GM19438 (cell line): ENCODE measurements around the gene CAPS.

Source experiments
- ATAC-seq: cut with Tn5 transposase; IDR thresholded peaks from one replicate; pipeline ENCODE4 v1.9.1; 2021; ENCODE audit warnings: low read depth; ENCODE audit not compliant: unreplicated experiment

Gene CAPS

DNA sequence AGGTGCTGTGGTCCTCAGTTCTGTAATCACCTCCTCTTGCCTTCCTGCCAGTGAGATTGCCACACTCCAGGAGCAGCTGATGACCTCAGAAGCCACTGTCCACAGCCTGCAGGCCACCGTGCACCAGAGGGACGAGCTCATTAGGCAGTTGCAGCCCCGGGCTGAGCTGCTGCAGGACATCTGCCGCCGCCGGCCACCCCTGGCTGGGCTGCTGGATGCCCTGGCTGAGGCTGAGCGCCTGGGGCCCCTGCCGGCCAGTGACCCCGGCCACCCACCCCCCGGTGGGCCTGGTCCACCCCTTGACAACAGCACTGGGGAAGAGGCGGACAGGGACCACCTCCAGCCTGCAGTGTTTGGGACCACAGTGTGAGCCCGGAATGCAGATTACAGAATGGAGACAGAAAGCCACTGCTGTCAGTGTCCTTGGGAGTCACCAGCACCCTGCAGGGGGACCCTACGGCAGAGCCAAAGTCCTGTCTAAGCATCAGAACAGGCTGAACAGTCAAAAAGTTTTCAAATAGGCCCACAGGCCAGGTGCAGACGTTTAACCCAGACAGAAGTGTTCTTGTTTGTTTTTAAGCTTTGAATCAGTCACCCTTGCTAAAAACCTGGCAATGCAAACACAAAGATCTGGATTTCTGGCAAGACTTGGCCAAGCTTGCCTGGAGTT is 5.1 kb upstream of the CAPS start:
- ATAC-seq: no peak

DNA sequence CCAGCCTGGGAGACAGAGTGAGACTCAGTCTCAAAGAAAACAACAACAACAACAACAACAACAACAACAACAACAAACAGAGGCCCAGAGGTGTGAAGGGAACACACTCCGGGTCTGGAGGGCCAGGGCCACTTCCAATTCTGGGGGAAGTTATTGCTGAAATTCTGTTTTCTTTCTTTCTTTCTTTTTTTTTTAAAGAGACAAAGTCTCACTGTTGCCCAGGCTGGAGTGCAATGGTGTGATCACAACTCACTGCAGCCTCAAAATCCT is 3.5 kb upstream of the CAPS start:
- ATAC-seq: no peak

DNA sequence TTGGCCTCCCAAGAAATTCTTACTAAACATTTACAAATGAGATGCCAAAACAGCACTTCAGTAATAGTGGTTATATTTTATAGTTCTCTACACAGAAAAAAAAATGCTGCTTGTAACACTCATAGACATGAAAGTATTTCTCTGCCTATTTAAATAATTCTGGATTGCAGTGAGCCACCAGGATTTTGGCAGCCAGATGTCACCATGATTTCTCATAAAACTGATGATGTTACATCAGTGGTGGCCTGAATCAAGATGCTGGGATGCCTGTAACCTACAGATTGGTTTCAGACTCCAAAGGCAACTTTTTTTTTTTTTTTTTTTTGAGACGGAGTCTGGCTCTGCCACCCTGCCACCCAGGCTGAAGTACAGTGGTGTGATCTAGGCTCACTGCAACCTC is 2.7 kb upstream of the CAPS start:
- ATAC-seq: no peak

DNA sequence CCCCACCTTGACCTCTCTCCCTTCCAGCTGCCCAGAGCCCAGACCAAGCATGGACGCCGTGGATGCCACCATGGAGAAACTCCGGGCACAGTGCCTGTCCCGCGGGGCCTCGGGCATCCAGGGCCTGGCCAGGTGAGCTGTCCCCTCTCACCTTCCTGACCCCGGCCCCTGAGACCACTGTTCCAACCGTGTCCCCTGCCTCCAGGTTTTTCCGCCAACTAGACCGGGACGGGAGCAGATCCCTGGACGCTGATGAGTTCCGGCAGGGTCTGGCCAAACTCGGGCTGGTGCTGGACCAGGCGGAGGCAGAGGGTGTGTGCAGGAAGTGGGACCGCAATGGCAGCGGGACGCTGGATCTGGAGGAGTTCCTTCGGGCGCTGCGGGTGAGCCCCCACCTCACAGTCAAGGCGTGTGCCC is 312 bp downstream of the CAPS start:
- no peak for ATAC-seq

DNA sequence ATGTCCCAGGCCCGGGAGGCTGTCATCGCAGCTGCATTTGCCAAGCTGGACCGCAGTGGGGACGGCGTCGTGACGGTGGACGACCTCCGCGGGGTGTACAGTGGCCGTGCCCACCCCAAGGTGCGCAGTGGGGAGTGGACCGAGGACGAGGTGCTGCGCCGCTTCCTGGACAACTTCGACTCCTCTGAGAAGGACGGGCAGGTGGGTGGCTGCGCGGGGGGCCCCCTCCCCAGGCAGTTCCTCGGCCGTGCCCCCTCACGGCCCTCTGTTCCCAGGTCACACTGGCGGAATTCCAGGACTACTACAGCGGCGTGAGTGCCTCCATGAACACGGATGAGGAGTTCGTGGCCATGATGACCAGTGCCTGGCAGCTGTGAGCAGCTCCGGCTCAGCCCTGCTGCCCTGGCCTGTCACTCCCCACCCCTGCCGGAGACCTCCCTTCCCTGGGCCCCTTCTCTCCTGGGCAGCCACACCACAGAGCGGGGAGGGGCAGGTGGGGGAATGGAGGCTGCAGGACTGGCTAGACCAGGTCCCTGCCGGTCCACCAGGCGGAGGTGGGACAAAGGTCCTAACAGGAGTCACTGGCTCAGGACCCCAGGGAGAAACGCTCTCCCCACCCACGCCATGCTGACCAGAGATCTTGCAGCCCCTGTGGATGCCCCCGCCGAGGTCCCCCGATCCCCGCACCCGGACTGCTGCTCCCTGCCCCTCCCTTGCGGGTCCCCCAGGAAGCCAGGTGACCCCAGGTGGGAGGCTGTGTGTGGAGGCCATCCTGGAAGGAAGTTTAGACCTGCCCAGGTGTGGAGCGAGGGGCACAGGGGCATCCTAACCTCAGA is 1.1 kb downstream of the CAPS start:
- no peak for ATAC-seq

DNA sequence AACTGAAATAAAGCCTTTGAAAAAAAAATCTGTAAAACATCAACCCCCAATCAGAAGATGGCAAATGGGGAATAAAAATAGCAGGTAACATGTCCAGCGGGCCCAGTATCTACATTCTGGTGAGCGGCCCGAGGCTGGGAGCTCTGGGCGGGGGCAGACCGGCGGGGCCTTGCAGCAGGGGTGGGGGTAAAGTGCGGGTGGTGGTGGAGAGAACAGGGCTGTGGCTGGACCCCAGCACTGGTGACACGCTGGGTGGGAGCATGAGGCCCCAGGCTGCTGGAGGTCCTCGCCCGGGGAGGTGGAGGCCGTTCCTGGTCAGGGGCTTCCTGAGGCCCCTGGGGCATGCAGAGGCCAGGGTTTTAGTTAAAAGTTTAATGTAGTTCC is 1.7 kb downstream of the CAPS start:
- ATAC-seq: no peak

DNA sequence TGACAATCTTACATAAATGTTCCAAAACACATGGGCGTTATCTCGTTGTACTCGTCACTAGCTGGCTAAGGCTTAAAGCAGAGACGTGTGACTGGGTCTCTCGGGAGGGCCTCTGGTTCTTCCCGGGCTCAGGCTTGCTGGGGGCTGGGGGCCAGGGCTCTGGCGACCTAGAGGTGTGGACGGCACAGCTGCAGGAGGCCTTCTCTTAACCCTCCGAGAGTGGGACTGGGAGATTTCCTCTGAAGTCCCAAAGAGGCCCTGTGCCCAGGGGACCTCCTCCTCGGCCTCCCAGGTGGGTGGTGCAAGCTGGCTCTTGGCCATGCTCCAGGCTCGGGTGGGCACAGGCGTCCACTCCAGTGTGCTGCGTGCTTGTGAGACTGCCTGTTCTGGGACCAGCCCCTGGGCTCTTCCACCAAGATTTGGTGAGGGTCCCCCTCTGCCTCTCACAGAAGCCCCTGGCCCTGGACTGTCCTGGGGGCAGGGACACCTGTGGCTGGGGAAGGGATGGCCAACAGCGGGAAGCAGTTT is 2.2 kb downstream of the CAPS start:
- no peak for ATAC-seq

DNA sequence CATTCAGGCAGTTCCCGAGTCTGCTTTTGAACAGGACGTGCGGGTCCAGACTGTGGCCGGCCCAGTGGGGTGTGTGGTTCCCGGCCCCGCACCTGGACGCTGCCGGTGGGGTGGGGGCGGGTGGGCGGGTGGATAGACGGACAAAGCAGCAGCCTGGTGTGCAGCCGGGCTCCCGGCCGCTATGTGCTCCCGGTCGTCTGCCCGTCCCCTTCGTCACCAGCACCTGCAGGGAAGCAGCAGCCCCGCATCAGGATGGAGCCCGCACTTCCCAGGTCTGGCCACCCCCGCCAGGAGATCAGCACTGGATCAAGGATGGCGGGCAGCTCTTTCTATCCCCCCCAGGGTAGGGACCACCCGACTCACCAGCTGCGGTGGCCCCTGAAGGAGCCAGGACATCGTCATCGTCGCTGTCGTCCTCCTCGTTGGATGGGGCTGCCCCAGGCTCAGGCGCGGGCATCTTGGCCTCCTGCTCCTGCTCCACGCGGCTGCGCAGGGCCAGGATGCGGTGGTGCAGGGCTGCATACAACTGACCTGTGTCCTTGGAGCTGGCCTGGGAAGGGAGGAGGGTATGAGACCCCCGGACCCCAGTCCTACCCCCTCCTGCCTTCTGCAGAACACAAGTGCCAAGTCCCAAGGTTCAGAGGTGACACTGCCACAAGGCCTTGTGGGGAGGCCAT is 3.5 kb downstream of the CAPS start:
- ATAC-seq: no peak

DNA sequence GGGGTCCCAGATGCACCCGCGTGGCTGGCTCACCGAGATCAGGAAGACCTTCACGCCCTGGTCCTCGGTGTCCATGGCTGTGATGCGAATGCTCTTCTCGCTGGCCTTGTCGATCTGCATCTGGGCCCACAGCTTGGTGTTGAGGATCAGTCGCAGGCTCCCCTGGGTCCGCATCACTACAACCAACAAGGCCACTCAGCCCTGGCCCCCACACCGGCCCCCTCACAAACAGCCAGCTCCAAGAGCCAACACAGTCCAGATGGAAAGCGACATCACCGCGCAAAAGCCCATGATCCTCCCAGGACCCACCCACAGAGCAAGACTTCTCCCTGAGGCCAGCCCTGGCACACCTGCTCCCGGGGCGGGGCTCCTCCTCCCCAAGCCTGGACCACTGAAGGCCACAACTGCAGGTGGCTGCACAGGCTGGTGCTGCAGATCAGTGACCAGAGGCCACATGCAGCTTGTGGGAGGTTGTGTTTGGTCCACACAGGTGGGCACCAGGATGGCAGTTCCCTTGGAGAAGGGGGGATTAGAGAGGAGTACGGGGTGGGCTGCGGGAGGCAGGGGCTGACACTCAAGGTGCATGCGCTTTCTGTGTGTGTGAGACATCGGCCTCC is 4.5 kb downstream of the CAPS start:
- no peak for ATAC-seq

DNA sequence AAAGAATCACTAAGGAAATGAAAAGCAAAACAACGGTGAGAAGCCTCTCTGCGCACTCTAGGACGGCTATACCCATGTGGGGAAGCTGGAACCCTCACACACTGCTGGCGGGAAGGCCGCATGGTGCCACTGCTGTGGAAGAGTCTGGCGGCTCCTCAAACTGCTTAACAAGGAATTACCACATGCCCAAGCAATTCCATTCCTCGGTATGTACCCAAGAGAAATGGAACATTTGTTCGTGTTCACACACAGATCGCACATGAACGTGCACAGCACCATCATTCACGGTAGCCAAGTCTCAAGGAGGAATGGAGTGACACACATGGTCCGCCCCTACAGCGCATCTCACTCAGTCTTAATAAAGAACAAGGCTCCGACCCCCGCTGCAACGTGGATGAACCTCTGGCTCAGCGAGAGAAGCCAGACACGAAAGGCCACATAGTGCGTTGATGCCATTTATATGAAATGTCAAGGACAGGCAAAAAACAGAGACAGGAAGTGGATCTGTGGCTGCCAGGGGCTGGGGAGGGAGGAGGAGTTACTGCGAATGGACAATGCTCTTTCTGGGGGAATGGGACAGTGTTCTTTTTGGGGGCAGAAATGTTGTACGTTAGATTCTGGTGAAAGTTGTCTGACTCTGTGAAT is 7.6 kb downstream of the CAPS start:
- ATAC-seq: no peak

DNA sequence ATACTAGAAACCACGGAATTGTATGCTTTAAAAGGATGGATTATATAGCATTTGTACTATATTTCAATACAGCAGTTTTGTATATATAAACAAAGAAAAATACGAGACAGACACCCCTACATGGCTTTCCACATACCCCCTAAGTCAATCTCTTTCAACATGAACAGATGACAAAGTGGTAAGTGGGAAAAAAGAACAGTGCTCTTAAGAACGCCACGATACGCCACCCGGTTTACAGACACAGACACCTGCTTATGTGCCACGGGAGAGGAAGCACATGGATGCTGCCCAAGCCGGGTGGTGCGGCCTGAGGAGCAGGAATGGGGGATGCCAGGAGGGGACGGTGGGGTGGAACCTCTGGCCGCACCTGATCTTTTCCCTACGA is 8.1 kb downstream of the CAPS start:
- no peak for ATAC-seq

DNA sequence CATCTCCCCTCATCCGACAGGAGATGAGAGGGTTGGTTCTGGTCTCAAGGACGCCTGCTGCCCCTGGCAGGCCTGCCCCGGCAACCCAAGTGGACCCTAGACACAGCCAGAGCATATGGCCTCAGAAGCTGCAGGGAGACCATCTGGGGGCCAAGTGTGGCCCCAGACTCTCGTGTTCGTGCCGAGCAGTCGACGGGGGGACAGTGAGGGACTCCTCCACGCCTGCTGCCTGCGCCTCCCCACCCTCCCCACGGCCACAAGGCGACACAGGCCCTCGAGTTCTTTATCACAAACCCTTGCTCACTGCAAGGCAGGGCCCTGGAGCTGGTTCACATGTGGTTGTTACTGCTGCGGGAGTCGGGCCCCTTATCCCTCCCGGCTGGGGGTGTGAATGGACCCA is 9.3 kb downstream of the CAPS start:
- no peak for ATAC-seq

DNA sequence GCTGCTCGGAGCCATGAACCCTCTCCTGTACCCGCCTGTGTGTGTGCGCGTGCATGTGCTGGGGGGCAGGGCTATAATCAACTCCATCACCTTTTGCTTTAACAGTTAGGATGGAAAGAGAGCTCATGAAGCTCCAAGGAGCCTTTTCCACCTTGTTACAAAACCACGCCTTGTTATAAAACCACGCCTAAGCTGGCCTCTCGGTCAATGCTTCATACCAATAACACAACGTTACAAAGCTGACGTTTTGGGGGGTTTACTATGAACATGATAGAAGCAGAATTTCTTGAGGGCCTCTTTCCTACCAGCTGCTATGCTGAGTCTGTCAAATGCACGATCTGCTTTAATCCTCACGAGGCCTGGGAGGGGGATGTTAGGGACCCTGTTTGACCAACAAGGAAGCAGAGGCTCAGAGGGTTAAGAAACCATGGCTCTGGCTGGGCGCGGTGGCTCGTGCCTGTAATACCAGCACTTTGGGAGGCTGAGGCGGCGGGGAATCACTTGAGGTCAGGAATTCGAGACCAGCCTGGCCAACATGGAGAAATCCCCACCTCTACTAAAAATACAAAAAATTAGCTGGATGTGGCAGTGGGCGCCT is 11.9 kb downstream of the CAPS start:
- ATAC-seq: no peak

DNA sequence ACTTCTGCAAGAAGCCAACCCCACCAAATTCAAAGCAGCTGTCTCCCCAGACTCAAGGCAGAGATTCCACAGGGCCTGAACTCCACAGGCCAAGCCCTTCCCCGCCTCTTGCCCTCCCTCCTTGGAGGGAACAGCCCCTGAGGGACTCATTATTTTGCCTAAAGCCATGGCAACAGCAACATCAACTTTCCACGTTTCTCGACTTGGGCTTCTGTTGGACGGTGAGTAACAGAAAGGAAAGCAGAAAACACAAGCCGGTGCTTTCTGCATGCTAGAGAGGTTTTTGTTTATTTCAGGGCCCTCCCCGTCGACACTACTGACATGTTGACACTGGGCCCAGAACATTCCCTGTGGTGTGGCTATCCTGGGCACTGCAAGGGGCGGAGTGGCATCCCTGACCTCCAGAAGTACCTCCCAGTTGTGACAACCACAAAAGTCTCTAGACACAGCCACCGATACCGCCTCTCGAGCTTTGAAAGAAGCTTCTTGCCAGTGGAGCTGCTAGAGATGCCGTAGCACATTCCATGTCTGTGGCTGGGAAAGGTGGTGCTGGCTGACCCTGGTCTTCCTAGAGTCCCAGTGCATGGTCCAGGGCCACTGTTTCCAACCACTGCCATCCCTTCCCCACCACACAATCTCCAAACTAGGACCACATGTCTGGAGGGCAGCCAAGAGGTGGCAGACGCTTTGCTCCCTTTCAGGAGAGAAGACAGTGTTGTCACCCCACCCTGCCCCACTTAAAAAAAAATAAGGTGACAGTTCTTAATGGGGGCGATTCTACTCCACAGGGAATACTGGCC is 12.8 kb downstream of the CAPS start:
- no peak for ATAC-seq

DNA sequence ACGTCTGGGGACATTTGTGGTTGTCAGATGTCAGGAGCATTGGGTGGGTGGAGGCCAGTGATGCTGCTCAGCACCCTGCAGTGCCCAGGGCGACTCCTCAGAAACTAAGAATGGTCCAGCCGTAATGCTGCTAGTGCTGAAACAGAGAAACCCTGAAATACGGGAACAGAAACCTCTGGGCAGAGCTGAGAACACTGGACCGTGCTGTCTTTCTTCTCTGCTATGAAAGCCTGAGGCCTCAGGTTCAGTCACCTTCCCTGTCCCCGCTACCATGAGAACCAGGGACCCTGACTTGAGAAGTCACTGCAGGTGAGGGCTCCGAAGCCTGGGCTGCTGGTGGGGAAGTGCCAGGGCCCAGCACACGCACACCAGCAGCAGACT is 13.4 kb downstream of the CAPS start:
- ATAC-seq: no peak

DNA sequence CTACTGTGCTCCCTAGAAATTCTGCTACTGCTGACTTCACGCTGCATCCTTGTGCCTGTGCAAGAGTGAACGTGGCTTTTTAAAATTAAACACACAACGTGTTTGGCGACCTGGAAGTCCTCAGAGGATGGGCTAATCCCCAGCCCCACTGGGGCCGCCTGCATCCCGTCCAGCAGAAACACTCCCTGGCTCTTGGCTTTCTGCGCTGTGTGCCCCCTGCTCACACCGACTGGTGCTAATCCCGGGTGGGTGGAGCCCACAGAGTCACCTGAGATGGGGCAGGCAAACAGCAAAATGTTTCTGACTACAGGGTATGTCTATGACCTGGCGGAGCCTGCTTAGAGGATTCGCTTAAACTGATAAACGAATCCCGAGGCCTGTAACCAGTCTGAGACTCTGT is 15.1 kb downstream of the CAPS start:
- no peak for ATAC-seq

DNA sequence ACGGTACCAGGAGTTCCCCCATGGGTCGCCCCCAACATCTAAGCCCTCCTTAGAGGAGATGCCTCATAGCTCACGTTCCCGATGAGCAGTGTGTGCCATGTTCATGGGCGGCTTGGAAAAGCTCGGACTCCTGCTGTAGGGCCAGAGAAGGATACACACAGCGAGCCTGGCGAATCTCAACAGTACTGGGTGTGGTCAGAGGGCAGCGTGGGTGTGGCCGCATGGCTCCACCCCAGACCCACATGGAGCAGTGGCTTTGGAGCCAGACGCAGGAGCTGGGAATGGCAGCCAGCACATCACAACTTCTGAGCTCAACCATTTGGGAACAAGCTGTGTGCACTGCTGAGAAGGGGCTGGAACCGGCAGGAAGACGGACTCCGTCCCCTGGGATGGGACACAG is 15.6 kb downstream of the CAPS start:
- no peak for ATAC-seq

DNA sequence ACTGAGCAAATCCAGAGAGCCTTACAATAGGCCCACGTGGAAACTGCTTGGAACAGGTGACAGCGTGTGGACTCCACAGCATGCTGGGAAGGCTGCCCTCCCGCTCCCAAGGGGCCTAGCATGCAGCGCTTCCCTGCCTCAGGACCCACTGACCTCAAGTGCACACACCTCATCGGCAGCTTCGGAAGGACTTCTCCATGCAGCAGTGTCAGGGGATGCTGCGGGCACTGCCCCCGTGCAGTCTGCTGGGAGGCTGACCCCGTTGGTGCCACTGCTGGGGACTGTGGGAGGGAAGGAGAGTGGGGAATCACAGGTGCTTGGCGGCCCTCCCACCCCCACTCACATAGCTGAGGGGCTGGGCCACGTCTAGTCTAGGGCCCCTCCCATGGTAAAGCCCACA is 17.2 kb downstream of the CAPS start:
- no peak for ATAC-seq

DNA sequence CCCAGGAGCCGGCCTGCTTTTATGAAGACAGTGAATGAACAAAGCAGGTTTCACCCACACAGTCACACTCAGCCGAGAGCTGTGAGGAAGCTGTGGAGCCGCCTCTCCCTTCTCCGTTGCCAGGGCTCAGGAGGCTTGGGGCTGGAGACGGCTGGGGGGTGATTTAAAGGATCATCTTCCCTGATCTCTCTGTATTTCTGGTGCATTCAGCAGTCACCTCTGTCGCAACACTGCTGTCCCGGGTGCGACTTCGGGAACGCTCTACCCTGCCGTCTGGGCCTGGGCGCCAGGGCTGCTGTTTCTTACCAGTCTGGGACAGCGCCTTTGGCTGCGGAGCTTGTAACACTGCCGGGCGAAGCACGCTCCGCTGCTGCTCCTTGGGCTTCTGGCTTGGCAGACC is 18.1 kb downstream of the CAPS start:
- ATAC-seq: no peak
